Ishikawa (cell line): Measurements from ENCODE around the gene GRIN2A.

Experiments used
- CEBPB ChIP-seq: IDR thresholded peaks from 2 replicates; pipeline ENCODE4 v1.6.1; 2012
- CREB1 ChIP-seq: IDR thresholded peaks from 2 replicates; pipeline ENCODE4 v1.6.1; 2012; ENCODE audit warnings: low read depth
- EGR1 ChIP-seq: IDR thresholded peaks from 2 replicates; pipeline ENCODE4 v1.6.1; 2012
- EP300 ChIP-seq: IDR thresholded peaks from 2 replicates; pipeline ENCODE4 v1.6.1; 2012; ENCODE audit warnings: borderline replicate concordance
- FOXM1 ChIP-seq: IDR thresholded peaks from 2 replicates; pipeline ENCODE4 v1.6.1; 2012; ENCODE audit warnings: low read depth, borderline replicate concordance
- NFIC ChIP-seq: IDR thresholded peaks from 2 replicates; pipeline ENCODE4 v1.6.1; 2012
- RAD21 ChIP-seq: IDR thresholded peaks from 2 replicates; pipeline ENCODE4 v1.6.1; 2012; ENCODE audit warnings: low read depth
- REST ChIP-seq: IDR thresholded peaks from 2 replicates; pipeline ENCODE4 v1.6.1; 2012; ENCODE audit warnings: low read depth, mild to moderate bottlenecking
- TAF1 ChIP-seq: IDR thresholded peaks from 2 replicates; pipeline ENCODE4 v1.6.1; 2012; ENCODE audit warnings: low read depth, mild to moderate bottlenecking
- TCF12 ChIP-seq: IDR thresholded peaks from 2 replicates; pipeline ENCODE4 v1.6.1; 2012; ENCODE audit warnings: low read depth
- TEAD4 ChIP-seq: IDR thresholded peaks from 2 replicates; pipeline ENCODE4 v1.6.1; 2012
- YY1 ChIP-seq: IDR thresholded peaks from 2 replicates; pipeline ENCODE4 v1.6.1; 2012; ENCODE audit warnings: low read depth
- ZBTB7A ChIP-seq: IDR thresholded peaks from 2 replicates; pipeline ENCODE4 v1.6.1; 2012; ENCODE audit warnings: low read depth
- TF ChIP-seq, protein P1 (sequence below): IDR thresholded peaks from 2 replicates; pipeline ENCODE4 v1.6.1; 2012
- TF ChIP-seq, protein P2 (sequence below): IDR thresholded peaks from 2 replicates; pipeline ENCODE4 v1.6.1; 2012

The GRIN2A gene

GRCh38 chr16:9977333-9977897 is 204.8 kb downstream of the GRIN2A start:
- TF ChIP-seq EP300 (no peak), CREB1 (no peak), YY1 (no peak), EGR1 (no peak), TEAD4 (no peak)

GRCh38 chr16:9976601-9977000 is 205.6 kb downstream of the GRIN2A start:
- TF ChIP-seq CEBPB = no peak
- no peak for TF ChIP-seq TCF12
- no peak for TF ChIP-seq YY1
- no peak for TF ChIP-seq RAD21
- no peak for TF ChIP-seq ZBTB7A
- TF ChIP-seq, protein P1, sequence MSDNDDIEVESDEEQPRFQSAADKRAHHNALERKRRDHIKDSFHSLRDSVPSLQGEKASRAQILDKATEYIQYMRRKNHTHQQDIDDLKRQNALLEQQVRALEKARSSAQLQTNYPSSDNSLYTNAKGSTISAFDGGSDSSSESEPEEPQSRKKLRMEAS = no peak
- TF ChIP-seq REST = no peak
- TF ChIP-seq, protein P2, sequence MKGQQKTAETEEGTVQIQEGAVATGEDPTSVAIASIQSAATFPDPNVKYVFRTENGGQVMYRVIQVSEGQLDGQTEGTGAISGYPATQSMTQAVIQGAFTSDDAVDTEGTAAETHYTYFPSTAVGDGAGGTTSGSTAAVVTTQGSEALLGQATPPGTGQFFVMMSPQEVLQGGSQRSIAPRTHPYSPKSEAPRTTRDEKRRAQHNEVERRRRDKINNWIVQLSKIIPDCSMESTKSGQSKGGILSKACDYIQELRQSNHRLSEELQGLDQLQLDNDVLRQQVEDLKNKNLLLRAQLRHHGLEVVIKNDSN = no peak
- TF ChIP-seq NFIC = no peak
- no peak for TF ChIP-seq TEAD4
- TF ChIP-seq FOXM1 = no peak
- no peak for TF ChIP-seq TAF1
- no peak for TF ChIP-seq EP300
- TF ChIP-seq CREB1 = no peak
- no peak for TF ChIP-seq EGR1

GRCh38 chr16:9971907-9972306 is 210.3 kb downstream of the GRIN2A start:
- TF ChIP-seq RAD21 (no peak), TCF12 (no peak), YY1 (no peak), CREB1 (no peak), CEBPB (no peak)
- TF ChIP-seq, protein P1 = no peak
- TF ChIP-seq, protein P2 = no peak

- TF ChIP-seq REST (no peak), TCF12 (no peak), ZBTB7A (no peak), EGR1 (no peak), EP300 (no peak), RAD21 (no peak), TAF1 (no peak), CEBPB (no peak), CREB1 (no peak), NFIC (no peak), FOXM1 (no peak), TEAD4 (no peak), YY1 (no peak)
- TF ChIP-seq, protein P2 = no peak
- TF ChIP-seq, protein P1 = no peak
Observed at GRCh38 chr16:9970796-9971195, 211.4 kb downstream of the GRIN2A start.

- TF ChIP-seq YY1 (no peak), TAF1 (no peak), EP300 (no peak), NFIC (no peak), RAD21 (no peak), TCF12 (no peak), EGR1 (no peak), ZBTB7A (no peak), TEAD4 (no peak), CEBPB (no peak), FOXM1 (no peak), CREB1 (no peak), REST (no peak)
- TF ChIP-seq, protein P2 = no peak
- TF ChIP-seq, protein P1 = no peak
Observed at GRCh38 chr16:9970244-9970643, 212.0 kb downstream of the GRIN2A start.
